Measurements from ENCODE around the gene LRP1.

Gene LRP1

GRCh38 chr12:57210461-57210860, 82.2 kb downstream of the LRP1 start:
- no peaks in the 10 kb centered on the region for H3K9me2 ChIP-seq (replicated peaks; ENCODE audit: low read depth, low read length)
- peaks cover 9% of the 10 kb centered on the region for H3K4me1 ChIP-seq (ENCODE audit: insufficient read depth, low read length, poor library complexity, severe bottlenecking)
- no peaks in the 10 kb centered on the region for H4K20me1 ChIP-seq (ENCODE audit: insufficient read depth, low read length, poor library complexity, severe bottlenecking)
- TF ChIP-seq CTCF (conservative IDR thresholded peaks at IDR 0.05; ENCODE audit: low read length) = no peak
- TF ChIP-seq EZH2phosphoT487 (IDR thresholded peaks at IDR 0.05; ENCODE audit: borderline replicate concordance) = no peak
- no peaks in the 10 kb centered on the region for H3F3A ChIP-seq (ENCODE audit: low read depth)
- H2AFZ ChIP-seq (ENCODE audit: low read length) = no peak overlapping the region
- H3K27me3 ChIP-seq (ENCODE audit: insufficient read depth, low read length, poor library complexity, severe bottlenecking) = no peaks in the 10 kb centered on the region
- H3K4me2 ChIP-seq (ENCODE audit: low read depth, low read length, poor library complexity, severe bottlenecking) = no peak overlapping the region
- H3K79me2 ChIP-seq (ENCODE audit: insufficient read depth, low read length) = no peaks in the 10 kb centered on the region
- no peak overlapping the region for H3K4me3 ChIP-seq (ENCODE audit: low read length, poor library complexity, severe bottlenecking)
- no peaks in the 10 kb centered on the region for H3K36me3 ChIP-seq (ENCODE audit: insufficient read depth, low read length)
- no peak overlapping the region for H3K9ac ChIP-seq (ENCODE audit: low read depth, low read length, poor library complexity, severe bottlenecking)
- no peaks in the 10 kb centered on the region for H3K9me3 ChIP-seq (ENCODE audit: insufficient read depth, low read depth, low read length)

- H3F3A ChIP-seq (ENCODE audit: low read depth) = no peaks in the 10 kb centered on the region
- H3K4me2 ChIP-seq (ENCODE audit: low read depth, low read length, poor library complexity, severe bottlenecking) = no peak overlapping the region
- H2AFZ ChIP-seq (ENCODE audit: low read length) = no peak overlapping the region
- peaks cover 9% of the 10 kb centered on the region for H3K4me1 ChIP-seq (ENCODE audit: insufficient read depth, low read length, poor library complexity, severe bottlenecking)
- H3K9me2 ChIP-seq (replicated peaks; ENCODE audit: low read depth, low read length) = no peaks in the 10 kb centered on the region
- H3K9me3 ChIP-seq (ENCODE audit: insufficient read depth, low read depth, low read length) = no peaks in the 10 kb centered on the region
- H3K9ac ChIP-seq (ENCODE audit: low read depth, low read length, poor library complexity, severe bottlenecking) = no peak overlapping the region
- no peaks in the 10 kb centered on the region for H3K36me3 ChIP-seq (ENCODE audit: insufficient read depth, low read length)
- H3K79me2 ChIP-seq (ENCODE audit: insufficient read depth, low read length) = no peaks in the 10 kb centered on the region
- no peaks in the 10 kb centered on the region for H4K20me1 ChIP-seq (ENCODE audit: insufficient read depth, low read length, poor library complexity, severe bottlenecking)
- no peak for TF ChIP-seq EZH2phosphoT487 (IDR thresholded peaks at IDR 0.05; ENCODE audit: borderline replicate concordance)
- no peak for TF ChIP-seq CTCF (conservative IDR thresholded peaks at IDR 0.05; ENCODE audit: low read length)
- no peak overlapping the region for H3K4me3 ChIP-seq (ENCODE audit: low read length, poor library complexity, severe bottlenecking)
- H3K27me3 ChIP-seq (ENCODE audit: insufficient read depth, low read length, poor library complexity, severe bottlenecking) = no peaks in the 10 kb centered on the region
Measured at GRCh38 chr12:57210926-57211692, 82.8 kb downstream of the LRP1 start.

GRCh38 chr12:57211791-57212700, 83.8 kb downstream of the LRP1 start:
- no peaks in the 10 kb centered on the region for H4K20me1 ChIP-seq (ENCODE audit: insufficient read depth, low read length, poor library complexity, severe bottlenecking)
- peaks cover 9% of the 10 kb centered on the region for H3K4me1 ChIP-seq (ENCODE audit: insufficient read depth, low read length, poor library complexity, severe bottlenecking)
- no peaks in the 10 kb centered on the region for H3K36me3 ChIP-seq (ENCODE audit: insufficient read depth, low read length)
- no peaks in the 10 kb centered on the region for H3K79me2 ChIP-seq (ENCODE audit: insufficient read depth, low read length)
- H3K27me3 ChIP-seq (ENCODE audit: insufficient read depth, low read length, poor library complexity, severe bottlenecking) = no peaks in the 10 kb centered on the region
- no peaks in the 10 kb centered on the region for H3K9me2 ChIP-seq (replicated peaks; ENCODE audit: low read depth, low read length)
- no peak overlapping the region for H3K4me2 ChIP-seq (ENCODE audit: low read depth, low read length, poor library complexity, severe bottlenecking)
- H3F3A ChIP-seq (ENCODE audit: low read depth) = no peaks in the 10 kb centered on the region
- H3K9me3 ChIP-seq (ENCODE audit: insufficient read depth, low read depth, low read length) = no peaks in the 10 kb centered on the region
- no peak overlapping the region for H3K4me3 ChIP-seq (ENCODE audit: low read length, poor library complexity, severe bottlenecking)
- H2AFZ ChIP-seq (ENCODE audit: low read length) = no peak overlapping the region
- H3K9ac ChIP-seq (ENCODE audit: low read depth, low read length, poor library complexity, severe bottlenecking) = no peak overlapping the region
- TF ChIP-seq CTCF (conservative IDR thresholded peaks at IDR 0.05; ENCODE audit: low read length) = no peak
- no peak for TF ChIP-seq EZH2phosphoT487 (IDR thresholded peaks at IDR 0.05; ENCODE audit: borderline replicate concordance)

All from Loucy (cell line).